Sciatic nerve (tissue), 2 donors: ENCODE results near the gene LRRIQ4. TPM values are rescaled to one million over a fixed set of nuclear protein-coding genes. Genes with fewer than 3 reads are reported as not detected.

Experiments used
- ATAC-seq: fragments of 200-7000 bp; cut with Tn5 transposase; one replicate; pipeline ENCODE4 v1.9.1; 2020; ENCODE audit warnings: mild to moderate bottlenecking, moderate library complexity
- DNase-seq: peaks from one replicate; pipeline ENCODE4 v3.0.0-alpha.2; 2020; ENCODE audit warnings: low spot score
- intact Hi-C: fragments of 100-400 bp; cut with DNase I; formaldehyde crosslinking; loops from one replicate; pipeline ENCODE4 v1.14.2; 2022
- total RNA-seq: library from RNA; stranded (reverse); fragmentation: NEBNext Ultra II Directional; extraction: Animal tissue kit (Norgen Biotek cat#: 25700); gene quantifications from one replicate; pipeline ENCODE4 v1.2.1, GENCODE V29; 2021
- donor health status: DM: no; HTN: no; CAD: no.
- donor health status: DM: no; HTN: no; CAD: no.

LRRIQ4 gene
- total RNA-seq: not detected

GRCh38 chr3:169812332-169813235, at the start of gene LRRIQ4, which contains the start of gene LRRC34:
Gene LRRIQ4 (plus strand): TSS chr3:169812870. CDS start chr3:169821922, 9,052 bp downstream.
Gene LRRC34 (minus strand): TSS chr3:169812904. CDS start chr3:169812548, 356 bp downstream.
- intact Hi-C loops: no loop called here
- ATAC-seq (peak; percentile 93), DNase-seq (peak; percentile 85)

- peak; percentile 82 for DNase-seq
Measured at GRCh38 chr3:169764312-169764881, 48.3 kb upstream of the LRRIQ4 start.

GRCh38 chr3:169764882-169765612, 47.6 kb upstream of the LRRIQ4 start, which contains the start of gene TERC:
Gene TERC (minus strand): TSS chr3:169765060.
- ATAC-seq (peak; percentile 98), DNase-seq (peak; percentile 96)
- intact Hi-C loops: no loop called here

More at GRCh38 chr3:169764312-169764881, 48.3 kb upstream of the LRRIQ4 start:
- intact Hi-C loops: no loop called here
- ATAC-seq: peak; percentile 71

- peak; percentile 80 for DNase-seq
- intact Hi-C loops: no loop called here
- ATAC-seq: peak; percentile 5
Measured at GRCh38 chr3:169769287-169770181, 43.1 kb upstream of the LRRIQ4 start, which contains the start of gene ACTRT3. Gene ACTRT3 (minus strand): TSS chr3:169769561. CDS start chr3:169769520, 41 bp downstream.

GRCh38 chr3:169771497-169772304, 41.0 kb upstream of the LRRIQ4 start:
- intact Hi-C loops: no loop called here
- peak; percentile 69 for DNase-seq
- peak; percentile 68 for ATAC-seq

- ATAC-seq: peak; percentile 83
- peak; percentile 83 for DNase-seq
- intact Hi-C loops: no loop called here
Measured at GRCh38 chr3:169772305-169772896, 40.3 kb upstream of the LRRIQ4 start.

GRCh38 chr3:169772897-169773816, 39.5 kb upstream of the LRRIQ4 start, which contains the start of gene MYNN:
Gene MYNN (plus strand): TSS chr3:169773396. CDS start chr3:169774296, 900 bp downstream.
- peak; percentile 96 for DNase-seq
- intact Hi-C loops: no loop called here
- peak; percentile 96 for ATAC-seq

- intact Hi-C loops: no loop called here
- no peak for ATAC-seq
- DNase-seq: no peak
Measured at GRCh38 chr3:169774186-169774585, 38.5 kb upstream of the LRRIQ4 start.

- ATAC-seq: no peak
- intact Hi-C loops: no loop called here
- no peak for DNase-seq
Measured at GRCh38 chr3:169777822-169778221, 34.8 kb upstream of the LRRIQ4 start.

GRCh38 chr3:169780742-169781141, 31.9 kb upstream of the LRRIQ4 start:
- DNase-seq (no peak), ATAC-seq (no peak)
- intact Hi-C loops: no loop called here

GRCh38 chr3:169781209-169781855, 31.3 kb upstream of the LRRIQ4 start:
- intact Hi-C loops: no loop called here
- DNase-seq (no peak), ATAC-seq (no peak)

- ATAC-seq (no peak), DNase-seq (no peak)
- intact Hi-C loops: no loop called here
Measured at GRCh38 chr3:169787120-169787519, 25.6 kb upstream of the LRRIQ4 start.

GRCh38 chr3:169787791-169788190, 24.9 kb upstream of the LRRIQ4 start:
- no peak for DNase-seq
- no peak for ATAC-seq
- intact Hi-C loops: no loop called here

- intact Hi-C loops: no loop called here
- ATAC-seq: no peak
- no peak for DNase-seq
Measured at GRCh38 chr3:169790219-169790618, 22.5 kb upstream of the LRRIQ4 start.

GRCh38 chr3:169790687-169791429, 21.8 kb upstream of the LRRIQ4 start:
- ATAC-seq: no peak
- DNase-seq: no peak
- intact Hi-C loops: no loop called here
